Peyer's patch (tissue), 4 donors: ENCODE results near the gene MAML2.

Experiments
- POLR2A ChIP-seq, 2 donors: fragments of 450-650 bp; IDR thresholded peaks; one replicate each; pipeline ENCODE4 v1.5.1; 2017; ENCODE audit warnings: antibody characterized with exemption in 2 of 2, mild to moderate bottlenecking in 2 of 2, moderate library complexity in 2 of 2
- TF ChIP-seq, protein P1 (sequence below), 6 experiments: fragments of 450-650 bp in 4 of 6; fragments of 200-600 bp in 2 of 6; sonication (generic) in 1 of 6; IDR thresholded peaks; one replicate each; pipeline ENCODE4 v1.5.1; 2017 to 2019; ENCODE audit warnings: antibody characterized with exemption in 6 of 6, mild to moderate bottlenecking in 3 of 6, moderate library complexity in 1 of 6

DNA sequence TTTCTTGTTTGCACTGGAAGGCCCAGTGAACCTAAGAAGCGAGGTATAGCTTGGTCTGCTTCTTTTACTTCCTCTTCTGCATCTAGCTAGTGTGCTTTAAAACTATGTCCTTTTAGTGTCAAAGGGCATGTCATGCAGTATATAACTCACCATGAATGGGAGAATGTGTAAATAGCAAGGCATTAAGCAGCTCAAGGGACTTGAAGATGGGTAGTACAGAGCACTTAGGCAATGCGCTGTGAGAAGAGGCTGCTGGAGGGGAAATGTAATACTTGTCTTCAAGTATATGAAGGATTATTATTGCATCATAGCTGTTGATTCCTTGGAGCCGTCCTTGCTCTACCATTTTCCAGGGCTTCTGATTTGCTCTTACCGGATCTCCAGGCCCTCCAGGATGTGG, 7.6 kb downstream of the MAML2 start:
- TF ChIP-seq, protein P1, sequence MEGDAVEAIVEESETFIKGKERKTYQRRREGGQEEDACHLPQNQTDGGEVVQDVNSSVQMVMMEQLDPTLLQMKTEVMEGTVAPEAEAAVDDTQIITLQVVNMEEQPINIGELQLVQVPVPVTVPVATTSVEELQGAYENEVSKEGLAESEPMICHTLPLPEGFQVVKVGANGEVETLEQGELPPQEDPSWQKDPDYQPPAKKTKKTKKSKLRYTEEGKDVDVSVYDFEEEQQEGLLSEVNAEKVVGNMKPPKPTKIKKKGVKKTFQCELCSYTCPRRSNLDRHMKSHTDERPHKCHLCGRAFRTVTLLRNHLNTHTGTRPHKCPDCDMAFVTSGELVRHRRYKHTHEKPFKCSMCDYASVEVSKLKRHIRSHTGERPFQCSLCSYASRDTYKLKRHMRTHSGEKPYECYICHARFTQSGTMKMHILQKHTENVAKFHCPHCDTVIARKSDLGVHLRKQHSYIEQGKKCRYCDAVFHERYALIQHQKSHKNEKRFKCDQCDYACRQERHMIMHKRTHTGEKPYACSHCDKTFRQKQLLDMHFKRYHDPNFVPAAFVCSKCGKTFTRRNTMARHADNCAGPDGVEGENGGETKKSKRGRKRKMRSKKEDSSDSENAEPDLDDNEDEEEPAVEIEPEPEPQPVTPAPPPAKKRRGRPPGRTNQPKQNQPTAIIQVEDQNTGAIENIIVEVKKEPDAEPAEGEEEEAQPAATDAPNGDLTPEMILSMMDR (IDR thresholded peaks at IDR 0.05): no peak
- TF ChIP-seq POLR2A (IDR thresholded peaks at IDR 0.05): no peak
